HEK293 (cell line): Measurements from ENCODE around the gene PLA2G4D.

Experiments
- CTCF ChIA-PET: fragments of 350-600 bp; formaldehyde crosslinking; extraction: SDS; loops from one replicate; lab custom pipeline; 2021; ENCODE audit warnings: antibody characterized with exemption; lab: Yijun Ruan, JAX
- POLR2A ChIA-PET: fragments of 300-600 bp; formaldehyde crosslinking; extraction: SDS; loops from one replicate; lab custom pipeline; 2020; ENCODE audit warnings: antibody characterized with exemption, inconsistent platforms; lab: Yijun Ruan, JAX
- H3K27ac ChIP-seq: fragments of 200-500 bp; sonication (Bioruptor generic); 2 replicates; pipeline ENCODE4 v1.5.1; 2014; ENCODE audit warnings: low read depth, low read length, control low read depth, inconsistent platforms; ENCODE audit errors: extremely low read depth
- H3K36me3 ChIP-seq, 2 experiments: fragments of 200-500 bp in 1 of 2; sonication (Bioruptor generic) in 1 of 2; 1 replicate in 1 of 2; 2 replicates in 1 of 2; pipeline ENCODE4 v1.5.1; 2014 to 2017; ENCODE audit warnings: inconsistent platforms in 2 of 2, low read length in 2 of 2; ENCODE audit not compliant: control insufficient read depth in 2 of 2, insufficient read depth in 1 of 2
- H3K4me1 ChIP-seq: fragments of 200-500 bp; sonication (Bioruptor generic); 2 replicates; pipeline ENCODE4 v1.5.1; 2014; ENCODE audit warnings: mild to moderate bottlenecking, low read length, inconsistent platforms; ENCODE audit not compliant: control insufficient read depth, insufficient read depth
- H3K4me3 ChIP-seq: 2 replicates; pipeline ENCODE4 v1.5.1; 2011; ENCODE audit warnings: low read depth, mild to moderate bottlenecking, control low read depth, low read length, moderate library complexity
- H3K9me3 ChIP-seq: fragments of 200-500 bp; sonication (Bioruptor generic); 2 replicates; pipeline ENCODE4 v1.5.1; 2014; ENCODE audit warnings: low read depth, low read length, inconsistent platforms; ENCODE audit not compliant: control insufficient read depth, insufficient read depth
- BCL6B ChIP-seq: fragments of 450-650 bp; formaldehyde crosslinking; IDR thresholded peaks from 2 replicates; pipeline ENCODE4 v1.5.1; 2017; ENCODE audit warnings: missing biosample characterization, missing genetic modification characterization
- EGR2 ChIP-seq: fragments of 450-650 bp; formaldehyde crosslinking; IDR thresholded peaks from 2 replicates; pipeline ENCODE4 v1.5.1; 2016; ENCODE audit warnings: low read depth, missing biosample characterization, missing genetic modification characterization
- ELK4 ChIP-seq: IDR thresholded peaks from 2 replicates; pipeline ENCODE4 v1.6.1; 2011; ENCODE audit warnings: mild to moderate bottlenecking, low read depth, low read length, borderline replicate concordance
- KLF1 ChIP-seq: fragments of 450-650 bp; formaldehyde crosslinking; IDR thresholded peaks from 2 replicates; pipeline ENCODE4 v1.5.1; 2016; ENCODE audit warnings: missing biosample characterization, missing genetic modification characterization
- KLF8 ChIP-seq: fragments of 450-650 bp; formaldehyde crosslinking; IDR thresholded peaks from 2 replicates; pipeline ENCODE4 v1.5.1; 2016; ENCODE audit warnings: missing biosample characterization, missing genetic modification characterization
- REPIN1 ChIP-seq: fragments of 450-650 bp; formaldehyde crosslinking; IDR thresholded peaks from 2 replicates; pipeline ENCODE4 v1.5.1; 2017; ENCODE audit warnings: missing biosample characterization, missing genetic modification characterization, low read depth
- WT1 ChIP-seq: fragments of 450-650 bp; formaldehyde crosslinking; IDR thresholded peaks from 2 replicates; pipeline ENCODE4 v1.5.1; 2016; ENCODE audit warnings: missing biosample characterization, missing genetic modification characterization
- ZBTB1 ChIP-seq: fragments of 450-650 bp; formaldehyde crosslinking; IDR thresholded peaks from 2 replicates; pipeline ENCODE4 v1.5.1; 2016; ENCODE audit warnings: missing biosample characterization, missing genetic modification characterization
- ZBTB6 ChIP-seq: fragments of 450-650 bp; formaldehyde crosslinking; IDR thresholded peaks from 2 replicates; pipeline ENCODE4 v1.5.1; 2017; ENCODE audit warnings: missing biosample characterization, missing genetic modification characterization
- ZBTB7A ChIP-seq: fragments of 450-650 bp; formaldehyde crosslinking; IDR thresholded peaks from 2 replicates; pipeline ENCODE4 v1.5.1; 2016; ENCODE audit warnings: low read depth, missing biosample characterization, missing genetic modification characterization
- ZFHX2 ChIP-seq: fragments of 450-650 bp; formaldehyde crosslinking; conservative IDR thresholded peaks from 2 replicates; pipeline ENCODE4 v1.5.1; 2016; ENCODE audit warnings: missing biosample characterization, missing genetic modification characterization
- ZNF132 ChIP-seq: fragments of 450-650 bp; formaldehyde crosslinking; IDR thresholded peaks from 2 replicates; pipeline ENCODE4 v1.5.1; 2017; ENCODE audit warnings: missing biosample characterization, missing genetic modification characterization, borderline replicate concordance
- ZNF202 ChIP-seq: fragments of 450-650 bp; formaldehyde crosslinking; IDR thresholded peaks from 2 replicates; pipeline ENCODE4 v1.5.1; 2016; ENCODE audit warnings: missing biosample characterization, missing genetic modification characterization, borderline replicate concordance
- ZNF239 ChIP-seq: fragments of 450-650 bp; formaldehyde crosslinking; IDR thresholded peaks from 2 replicates; pipeline ENCODE4 v1.5.1; 2016; ENCODE audit warnings: missing biosample characterization, missing genetic modification characterization
- ZNF248 ChIP-seq: fragments of 450-650 bp; formaldehyde crosslinking; IDR thresholded peaks from 2 replicates; pipeline ENCODE4 v1.5.1; 2017; ENCODE audit warnings: missing biosample characterization, missing genetic modification characterization
- ZNF280C ChIP-seq: fragments of 450-650 bp; formaldehyde crosslinking; IDR thresholded peaks from 2 replicates; pipeline ENCODE4 v1.5.1; 2016; ENCODE audit warnings: missing biosample characterization, missing genetic modification characterization
- ZNF555 ChIP-seq: fragments of 450-650 bp; formaldehyde crosslinking; conservative IDR thresholded peaks from 2 replicates; pipeline ENCODE4 v1.5.1; 2017; ENCODE audit warnings: missing biosample characterization, mild to moderate bottlenecking, missing genetic modification characterization, inconsistent platforms
- ZNF626 ChIP-seq: fragments of 450-650 bp; sonication (Bioruptor Pico); formaldehyde crosslinking; IDR thresholded peaks from 2 replicates; pipeline ENCODE4 v1.5.1; 2018; ENCODE audit warnings: missing biosample characterization, missing genetic modification characterization, inconsistent platforms
- ZNF639 ChIP-seq: fragments of 450-650 bp; formaldehyde crosslinking; IDR thresholded peaks from 2 replicates; pipeline ENCODE4 v1.5.1; 2016; ENCODE audit warnings: missing biosample characterization, missing genetic modification characterization
- ZNF677 ChIP-seq: fragments of 450-650 bp; IDR thresholded peaks from 2 replicates; pipeline ENCODE4 v1.5.0; 2018; ENCODE audit warnings: missing biosample characterization, mild to moderate bottlenecking, missing genetic modification characterization, moderate library complexity
- ZNF776 ChIP-seq: fragments of 450-650 bp; formaldehyde crosslinking; IDR thresholded peaks from 2 replicates; pipeline ENCODE4 v1.5.0; 2017; ENCODE audit warnings: missing biosample characterization, missing genetic modification characterization, borderline replicate concordance
- ZXDB ChIP-seq: fragments of 450-650 bp; formaldehyde crosslinking; IDR thresholded peaks from 2 replicates; pipeline ENCODE4 v1.5.1; 2016; ENCODE audit warnings: missing biosample characterization, missing genetic modification characterization

Gene PLA2G4D

GRCh38 chr15:42100021-42100800, 5.8 kb upstream of the PLA2G4D start:
- no peaks in the 10 kb centered on the region for H3K9me3 ChIP-seq
- no peaks in the 10 kb centered on the region for H3K4me1 ChIP-seq
- TF ChIP-seq ZNF639 (no peak), ZNF280C (tag by site-specific recombination) (no peak), KLF1 (no peak), ZXDB (tag by site-specific recombination) (no peak), ZNF202 (tag by site-specific recombination) (no peak), ZNF677 (no peak), ZFHX2 (tag by site-specific recombination) (no peak), ZNF626 (tag by site-specific recombination) (no peak), ZBTB7A (tag by site-specific recombination) (no peak)
- no peak overlapping the region for H3K4me3 ChIP-seq
- H3K27ac ChIP-seq, result no peak overlapping the region
- ChIA-PET POLR2A (interaction anchor here (0.6 kb wide), 1 partner anchor 25 kb away, joined by 3 read pairs; no protein-coding TSS in a partner anchor), CTCF (interaction anchor here (1.1 kb wide), 1 partner anchor 34 kb away, joined by 3 read pairs; no protein-coding TSS in a partner anchor)
- H3K36me3 ChIP-seq, result no peaks in the 10 kb centered on the region

GRCh38 chr15:42097018-42097417, 2.7 kb upstream of the PLA2G4D start:
- CTCF ChIA-PET, result interaction anchor here (0.7 kb wide), 1 partner anchor 34 kb away, joined by 3 read pairs; no protein-coding TSS in a partner anchor
- POLR2A ChIA-PET, result no interaction called here
- Histone ChIP-seq H3K4me3 (no peak overlapping the region), H3K4me1 (0 out of 2 replicates have a peak, but pooled peaks cover 3% of the 10 kb centered on the region), H3K9me3 (no peaks in the 10 kb centered on the region), H3K36me3 (no peaks in the 10 kb centered on the region), H3K27ac (no peak overlapping the region)
- TF ChIP-seq REPIN1 (tag by site-specific recombination) (no peak), BCL6B (tag by site-specific recombination) (no peak), KLF8 (tag by site-specific recombination) (no peak), WT1 (tag by site-specific recombination) (no peak), ZBTB1 (tag by site-specific recombination) (no peak), ZNF555 (tag by site-specific recombination) (no peak), ZNF202 (tag by site-specific recombination) (no peak), ZNF280C (tag by site-specific recombination) (no peak), ELK4 (no peak), ZNF776 (tag by site-specific recombination) (no peak), ZNF239 (tag by site-specific recombination) (no peak), ZBTB6 (tag by site-specific recombination) (no peak), ZNF132 (no peak), ZNF248 (tag by site-specific recombination) (no peak), EGR2 (tag by site-specific recombination) (no peak), ZBTB7A (tag by site-specific recombination) (no peak)
